SKM-1 treated with dmso at 0.1 percent for 144 hours (cell line): ENCODE results near the gene C2orf74.
A peak's percentile ranks its signal among the peaks of the same experiment; 100 is the strongest.
"Not testable (repeated sequence)": the region's sequence is repeated elsewhere in the genome, so short reads cannot be mapped to it uniquely, and the experiment has no call there.

Source experiments
- DNase-seq: peaks from one replicate; lab custom pipeline; 2025; ENCODE audit not compliant: unreplicated experiment; lab: John Stamatoyannopoulos, UW

C2orf74 gene

DNA sequence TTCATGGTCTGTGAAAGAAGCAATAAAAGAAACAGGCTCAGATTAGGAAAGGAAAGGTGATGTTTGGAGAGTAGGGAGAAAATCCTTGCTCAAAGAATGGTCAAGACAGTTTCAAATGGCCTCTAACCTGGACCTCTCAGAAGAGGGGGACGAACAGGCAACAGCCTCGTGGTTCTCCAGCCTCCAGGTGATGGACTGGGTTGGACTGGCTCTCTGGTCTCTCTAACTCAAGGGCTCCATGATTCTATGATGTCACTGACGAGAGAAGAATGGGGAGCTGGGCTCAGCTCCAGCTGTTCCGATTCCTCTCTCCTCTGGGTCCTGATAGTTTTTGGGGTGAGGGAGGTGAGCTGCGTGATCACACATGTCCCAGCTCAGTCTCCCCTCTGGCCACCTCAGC is at the start of gene C2orf74:
C2orf74 (plus strand) TSS at position 301 of the 400 bp plus-strand sequence. CDS start 327 bp downstream, outside the sequence.
- DNase-seq = no peak

- DNase-seq = no peak
Observed at GRCh38 chr2:61114147-61114546, 47.8 kb upstream of the C2orf74 start.

DNA sequence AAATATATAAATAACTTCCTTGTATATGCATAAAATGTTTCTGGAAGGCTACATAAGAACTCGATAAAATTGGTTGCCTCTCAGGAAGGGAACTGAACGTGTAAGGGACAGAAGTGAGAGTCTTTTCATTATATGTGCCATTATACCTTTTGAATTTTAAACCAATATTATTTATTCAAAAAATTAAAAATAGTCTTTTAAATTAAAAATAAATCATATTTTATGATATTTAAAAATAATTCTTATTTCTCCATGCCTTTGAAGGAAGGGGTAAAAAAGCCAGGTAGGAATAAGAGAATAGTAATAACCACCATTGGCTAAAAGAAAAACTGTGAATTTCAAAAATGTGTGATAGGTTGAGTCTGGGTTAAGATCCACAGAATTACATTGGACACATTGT is 45.7 kb upstream of the C2orf74 start:
- no peak for DNase-seq

DNA sequence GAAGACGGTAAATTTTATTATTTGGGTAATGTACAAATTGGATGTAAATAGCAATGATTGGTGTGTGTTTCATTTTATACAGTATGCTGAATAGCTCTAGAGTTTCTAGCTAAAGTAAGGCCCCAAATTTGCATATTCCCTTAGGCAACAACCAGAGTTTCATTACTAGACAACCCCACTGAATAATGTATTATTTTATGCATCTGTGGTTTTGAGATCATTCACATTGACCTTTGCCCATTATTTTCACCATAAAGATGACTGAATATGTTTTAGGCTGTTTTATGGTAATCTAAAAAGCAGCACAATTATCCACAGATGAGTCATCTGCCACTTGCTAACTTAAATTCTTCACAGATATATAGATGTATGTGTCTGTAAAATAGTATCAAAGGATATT is 44.5 kb upstream of the C2orf74 start:
- DNase-seq = no peak

DNA sequence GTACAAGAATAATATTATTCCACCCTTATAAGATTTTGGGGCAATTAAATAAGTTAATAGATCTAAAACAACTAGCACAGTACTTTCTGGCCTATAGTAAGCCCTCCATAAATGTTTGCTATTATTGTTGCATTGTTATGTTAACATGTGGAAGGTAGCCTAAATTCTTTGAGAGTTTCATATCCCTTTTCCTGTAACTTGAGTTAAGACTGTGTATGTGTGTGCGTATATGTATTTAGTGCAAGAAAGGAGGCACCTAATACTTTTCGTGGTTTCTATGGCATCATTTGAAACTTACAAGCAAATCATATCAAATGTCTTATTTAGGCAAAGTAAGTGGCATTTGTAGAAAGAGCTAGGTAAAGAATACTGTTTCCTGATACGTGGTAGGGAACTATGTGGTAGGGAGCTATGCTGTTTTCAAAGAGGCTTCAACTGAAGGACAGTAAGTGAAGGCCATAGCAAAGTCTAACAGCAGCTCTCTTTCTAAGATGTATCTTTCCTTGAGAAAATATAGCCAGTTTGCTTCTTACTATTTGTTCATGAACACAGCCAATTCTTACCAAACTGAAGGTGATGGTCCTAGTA is 36.8 kb upstream of the C2orf74 start:
- DNase-seq = no peak

DNA sequence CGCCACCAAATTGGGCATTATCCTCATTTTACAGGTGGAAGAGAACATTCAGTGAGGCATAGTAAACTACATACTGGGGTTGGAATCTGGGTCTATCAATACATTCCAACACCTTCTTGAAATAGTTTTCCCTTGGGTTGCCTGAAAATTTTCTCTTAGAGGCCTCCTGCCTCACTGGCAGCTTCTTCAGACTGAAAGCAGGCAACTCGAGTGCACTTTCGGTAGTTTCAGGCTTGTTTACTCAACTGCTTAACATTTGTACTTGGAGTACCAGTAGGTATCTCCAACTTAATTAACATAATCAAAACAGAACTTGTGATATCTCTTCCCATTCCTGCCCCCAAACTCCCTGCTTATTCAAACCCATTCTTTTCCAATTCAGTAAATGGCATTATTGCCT is 36.2 kb upstream of the C2orf74 start:
- DNase-seq = no peak

GRCh38 chr2:61128122-61128521 is 33.9 kb upstream of the C2orf74 start:
- not testable (repeated sequence) for DNase-seq

GRCh38 chr2:61134141-61134540 is 27.8 kb upstream of the C2orf74 start:
- DNase-seq = no peak

GRCh38 chr2:61135510-61135909 is 26.5 kb upstream of the C2orf74 start:
- DNase-seq = no peak

DNA sequence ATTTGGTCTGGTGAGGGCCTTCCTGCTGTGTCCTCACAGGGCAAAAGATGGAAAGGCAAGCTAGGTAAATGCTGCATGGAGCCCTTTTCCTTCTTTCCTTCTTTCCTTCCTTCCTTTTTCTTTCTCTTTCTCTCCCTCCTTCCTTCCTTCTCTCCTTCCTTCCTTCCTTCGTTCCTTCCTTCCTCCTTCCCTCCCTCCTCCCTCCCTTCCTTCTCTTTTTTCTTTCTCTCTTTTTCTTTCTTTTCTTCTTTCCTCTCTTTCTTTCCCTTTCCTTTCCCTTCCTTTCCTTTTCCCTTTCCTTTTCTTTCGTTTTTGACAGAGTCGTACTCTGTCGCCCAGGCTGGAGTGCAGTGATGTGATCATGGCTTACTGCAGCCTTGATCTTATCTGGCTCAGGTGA is 23.1 kb upstream of the C2orf74 start:
- DNase-seq = no peak

GRCh38 chr2:61141151-61141550 is 20.8 kb upstream of the C2orf74 start:
- no peak for DNase-seq

DNA sequence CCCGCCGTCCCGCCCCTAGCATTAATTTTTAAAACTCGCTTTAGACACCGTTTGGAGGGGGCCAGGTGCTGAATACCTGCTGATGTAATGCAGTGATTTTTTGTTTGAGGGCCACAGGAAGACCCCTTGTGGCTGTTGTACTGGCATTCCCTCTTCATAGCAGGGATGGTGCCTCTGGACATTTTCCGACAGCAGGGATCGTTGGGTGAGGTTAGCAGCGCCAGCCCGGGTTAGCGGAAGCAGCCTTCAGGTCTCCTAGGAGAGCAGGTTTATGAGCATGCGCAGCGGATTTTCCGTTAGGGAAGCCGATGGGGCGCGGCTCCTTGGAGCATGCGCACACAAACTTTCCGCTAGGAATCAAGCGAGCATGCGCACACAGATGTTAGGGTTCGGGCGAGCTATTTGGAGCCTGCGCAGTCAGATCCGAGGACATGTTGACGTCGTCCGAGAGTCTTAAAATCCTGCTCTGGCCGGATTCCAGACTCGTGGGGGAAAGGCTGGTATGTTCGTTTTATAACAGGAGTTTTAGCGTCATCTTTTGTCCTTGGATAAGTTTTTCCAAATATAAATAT is 17.2 kb upstream of the C2orf74 start:
- DNase-seq = peak; percentile 97

GRCh38 chr2:61145990-61146389 is 16.0 kb upstream of the C2orf74 start:
- DNase-seq = no peak

- DNase-seq = not testable (repeated sequence)
Observed at GRCh38 chr2:61148091-61148490, 13.9 kb upstream of the C2orf74 start.

- DNase-seq = no peak
Observed at GRCh38 chr2:61149074-61149473, 12.9 kb upstream of the C2orf74 start.

- DNase-seq = no peak
Observed at GRCh38 chr2:61151436-61151835, 10.6 kb upstream of the C2orf74 start.

DNA sequence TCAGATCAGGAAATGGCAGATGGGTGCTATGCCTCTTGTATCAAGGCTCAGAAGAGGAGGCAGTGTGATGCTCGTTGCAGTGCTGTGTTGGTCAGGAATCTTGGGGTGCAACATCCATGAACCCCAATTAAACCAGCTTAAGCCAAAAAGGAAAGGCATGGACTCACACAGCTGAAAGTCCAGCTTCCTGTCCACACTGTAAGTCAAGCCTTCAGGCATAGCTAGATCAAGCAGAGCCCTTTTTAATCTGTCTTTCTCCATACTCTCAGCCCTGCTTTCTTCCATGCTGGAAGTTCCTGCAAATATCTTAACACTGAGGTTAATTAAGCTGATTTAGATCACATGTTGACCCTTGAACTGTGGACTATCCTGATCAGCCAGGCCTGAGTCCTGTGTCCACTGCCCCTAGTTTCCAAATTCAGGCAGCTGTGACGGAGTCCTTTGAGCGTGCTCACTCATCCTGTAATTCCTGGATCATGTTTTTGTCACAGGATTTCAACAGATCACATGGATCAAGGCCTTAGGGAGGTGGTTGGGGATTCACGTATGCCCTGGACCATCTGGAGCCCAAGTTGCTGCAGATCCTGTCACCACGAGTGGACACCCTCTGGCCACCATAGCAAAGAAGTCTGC is 4.5 kb upstream of the C2orf74 start:
- no peak for DNase-seq

DNA sequence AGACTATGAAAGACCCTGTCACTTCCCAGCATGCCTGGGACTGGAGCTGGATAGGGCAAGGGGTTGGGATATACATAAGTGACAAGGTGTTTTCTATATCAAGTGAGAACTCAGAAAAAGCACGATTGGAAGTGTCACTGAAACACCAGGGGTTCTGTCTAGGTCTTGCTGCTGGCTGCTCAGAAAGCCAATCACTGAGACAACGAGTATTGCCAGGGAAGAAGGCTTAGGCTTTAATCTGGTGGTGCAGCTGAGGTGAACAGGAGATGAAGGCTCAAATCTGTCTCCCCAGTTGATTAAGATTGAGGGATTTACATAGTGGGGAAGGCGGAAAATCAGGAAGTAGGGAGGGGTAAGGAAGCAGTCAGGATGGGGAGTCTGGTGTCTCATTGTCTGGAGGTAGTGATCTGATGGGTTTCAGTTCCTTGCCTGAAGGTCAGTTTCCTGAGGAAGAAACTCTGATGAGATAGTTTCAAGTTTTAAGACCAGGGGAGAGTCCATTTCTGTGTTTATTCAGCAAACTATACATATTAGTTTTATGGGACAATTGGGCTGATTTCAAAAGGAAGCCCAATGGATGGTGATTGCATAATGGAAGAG is 3.5 kb upstream of the C2orf74 start:
- DNase-seq = no peak

GRCh38 chr2:61162721-61163120 is 733 bp downstream of the C2orf74 start:
- no peak for DNase-seq

DNA sequence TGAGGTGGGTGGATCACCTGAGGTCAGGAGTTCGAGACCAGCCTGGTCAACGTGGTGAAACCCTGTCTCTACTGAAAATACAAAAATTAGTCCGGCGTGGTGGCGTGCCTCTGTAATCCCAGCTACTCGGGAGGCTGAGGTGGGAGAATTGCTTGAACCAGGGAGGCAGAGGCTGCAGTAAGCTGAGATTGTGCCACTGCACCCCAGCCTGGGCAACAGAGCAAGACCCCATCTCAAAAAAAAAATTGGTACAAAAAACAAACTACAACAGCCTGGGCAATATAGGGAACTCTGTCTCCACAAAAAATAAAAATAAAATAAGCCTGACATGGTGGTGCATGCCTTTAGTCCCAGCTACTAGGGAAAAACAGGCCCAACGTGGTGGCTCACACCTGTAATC is 3.1 kb downstream of the C2orf74 start:
- not testable (repeated sequence) for DNase-seq

DNA sequence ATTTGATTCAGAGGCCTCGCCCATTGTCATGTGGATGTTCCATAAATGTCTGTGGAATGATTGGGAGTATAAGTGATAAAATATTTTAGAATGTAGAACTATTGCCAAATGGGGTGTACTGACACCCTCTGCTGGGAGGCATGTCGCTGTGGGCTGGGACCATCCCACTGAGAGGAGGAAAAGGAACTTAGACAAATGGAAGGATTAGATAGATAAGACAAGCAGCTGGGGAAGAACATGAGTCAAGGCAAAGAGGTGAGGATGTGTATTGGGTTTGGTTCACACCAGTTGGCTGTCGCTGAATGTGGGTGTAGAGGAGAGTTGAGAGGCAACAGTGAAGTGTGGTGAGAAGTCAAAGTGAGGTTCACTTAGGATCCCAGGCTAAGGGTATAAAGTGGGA is 4.0 kb downstream of the C2orf74 start:
- DNase-seq = no peak

DNA sequence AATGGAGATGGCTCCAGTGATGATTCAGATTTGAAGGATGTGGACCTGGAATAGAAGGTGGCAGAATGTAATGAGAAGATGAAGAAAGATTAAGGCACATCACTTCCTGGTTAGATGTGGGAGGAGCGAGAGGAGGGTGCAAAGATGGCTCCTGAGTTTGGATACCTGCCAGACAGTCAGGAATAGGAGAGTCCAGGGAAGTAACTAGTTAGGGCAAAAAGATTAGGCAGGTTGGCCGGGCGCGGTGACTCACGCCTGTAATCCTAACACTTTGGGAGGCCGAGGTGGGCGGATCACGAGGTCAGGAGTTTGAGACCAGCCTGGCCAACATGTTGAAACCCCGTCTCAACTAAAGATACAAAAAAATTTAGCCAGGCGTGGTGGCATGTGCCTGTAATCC is 5.6 kb downstream of the C2orf74 start:
- DNase-seq = no peak
